SKM-1 (cell line): ENCODE data around the gene MIOS.

Experiments used
- DNase-seq: peaks from one replicate; lab custom pipeline; 2025; ENCODE audit not compliant: unreplicated experiment; lab: John Stamatoyannopoulos, UW

Gene MIOS

DNA sequence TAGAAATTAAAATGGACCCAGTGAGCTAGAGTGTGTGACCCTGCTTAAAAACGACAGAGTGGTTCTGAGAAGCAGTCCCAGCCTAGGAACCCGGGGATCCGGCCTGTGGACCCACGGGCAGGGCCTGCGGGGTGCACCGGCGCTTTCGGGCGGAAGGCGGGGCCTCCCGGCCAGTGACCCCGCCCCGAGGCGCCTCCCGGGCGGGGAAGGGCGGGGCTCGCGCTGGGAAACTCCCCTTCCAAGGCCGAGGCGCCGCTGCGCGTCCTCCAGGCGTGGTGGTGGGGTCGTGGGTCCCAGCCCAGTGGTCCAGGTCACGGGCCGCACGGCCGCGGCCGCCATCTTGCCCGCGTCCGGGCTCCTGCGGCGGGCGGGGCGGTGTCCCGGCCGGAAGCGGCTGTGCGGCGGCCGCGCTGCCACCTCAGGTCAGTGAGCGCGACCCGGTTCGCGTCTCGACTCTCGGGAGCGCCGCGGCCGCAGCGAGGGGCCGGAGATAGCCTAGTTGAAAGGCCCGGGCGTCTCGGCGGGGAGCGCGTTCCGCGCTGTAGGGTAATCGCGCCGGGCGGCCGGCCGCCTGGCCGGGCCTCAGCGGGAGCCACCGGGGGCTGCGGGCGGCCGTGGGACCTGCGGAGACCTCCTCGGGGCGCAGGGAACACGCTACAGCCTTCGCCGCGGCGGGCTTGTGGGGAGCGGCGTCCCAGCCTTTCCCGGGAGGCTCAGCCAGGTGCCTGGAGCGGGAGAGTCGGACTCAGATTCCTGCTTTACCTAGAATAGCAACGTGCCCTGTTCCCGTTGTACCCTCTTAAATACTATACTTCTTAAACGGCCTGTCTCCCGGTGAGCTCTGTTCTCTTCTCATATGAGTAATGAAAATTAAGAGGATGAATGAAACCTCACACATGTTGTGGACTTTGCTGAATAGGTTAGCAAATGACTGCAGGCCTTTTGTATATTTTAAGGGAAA, at the start of gene MIOS:
Gene MIOS (plus strand): TSS at position 234 of the 961 bp plus-strand sequence. CDS start 5,592 bp downstream, outside the sequence.
- DNase-seq, result peak; percentile 50

DNA sequence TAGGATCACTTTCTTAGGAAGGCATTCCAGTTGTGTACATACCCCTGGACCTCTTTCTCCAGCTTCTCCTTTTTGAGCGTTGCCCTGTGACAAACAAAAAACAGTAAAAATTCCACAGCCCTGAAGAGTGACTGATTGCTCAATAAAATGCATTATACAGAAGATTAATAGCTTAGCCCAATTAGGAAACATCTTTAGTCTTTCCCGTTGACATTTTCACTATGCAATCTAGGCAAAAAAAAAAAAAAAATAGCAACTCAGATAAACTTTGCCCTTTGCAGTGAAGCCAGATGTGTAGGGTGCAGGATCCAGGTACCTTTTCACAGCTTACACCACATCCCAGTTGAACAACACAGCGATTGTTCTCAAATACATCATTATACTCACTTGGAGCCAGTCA, 48.9 kb upstream of the MIOS start:
- DNase-seq, result no peak

DNA sequence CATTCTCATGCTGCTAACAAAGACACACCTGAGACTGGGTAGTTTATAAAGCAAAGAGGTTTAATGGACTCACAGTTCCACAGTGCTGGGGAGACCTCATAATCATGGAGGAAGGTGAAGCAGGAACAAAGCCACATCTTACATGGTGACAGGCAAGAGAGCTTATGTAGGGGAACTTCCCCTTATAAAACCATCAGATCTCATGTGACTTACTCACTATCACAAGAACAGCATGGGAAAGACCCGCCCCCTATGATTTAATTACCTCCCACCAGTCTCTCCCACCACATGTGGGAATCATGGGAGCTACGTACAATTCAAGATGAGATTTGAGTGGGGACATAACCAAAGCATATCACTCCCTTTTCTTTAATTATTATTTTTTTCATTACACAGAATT, 47.6 kb upstream of the MIOS start:
- DNase-seq, result no peak

DNA sequence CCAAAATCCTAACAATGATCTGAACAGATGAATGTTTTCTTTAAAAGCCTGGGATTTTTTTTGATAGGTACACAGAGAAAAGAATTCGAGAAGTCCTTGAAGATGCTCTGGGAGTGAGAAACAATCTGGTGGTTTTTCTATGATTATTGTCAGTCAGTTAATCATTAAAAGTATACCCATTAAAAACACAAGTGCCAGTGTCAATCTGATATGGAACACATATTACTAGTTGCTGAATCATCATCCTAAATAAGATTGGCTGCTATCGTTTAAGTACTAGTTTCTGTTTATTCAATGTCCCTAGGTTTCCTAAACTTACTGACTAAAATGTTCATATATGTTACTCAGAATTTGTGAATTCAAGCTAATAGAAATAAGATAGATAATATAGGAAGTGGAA, 47.2 kb upstream of the MIOS start:
- DNase-seq, result no peak

DNA sequence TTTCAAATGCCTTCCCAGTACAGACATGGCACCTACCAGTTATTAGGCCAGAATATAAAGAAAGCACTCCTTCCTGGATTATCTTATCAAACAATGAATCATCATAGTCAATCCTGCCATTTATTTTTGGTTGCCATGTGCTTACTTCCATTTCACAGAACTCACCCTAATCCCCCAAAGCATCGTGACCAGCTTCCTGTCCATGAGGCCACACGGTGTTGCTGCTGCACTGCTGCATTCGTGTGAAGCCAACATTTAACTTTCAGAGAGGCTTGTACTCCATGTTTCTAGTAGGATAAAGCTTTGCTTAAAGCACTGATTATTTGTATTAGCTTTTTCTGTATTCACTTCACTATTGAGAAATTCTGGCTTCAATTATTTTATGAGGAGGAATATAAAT, 45.4 kb upstream of the MIOS start:
- DNase-seq, result no peak

DNA sequence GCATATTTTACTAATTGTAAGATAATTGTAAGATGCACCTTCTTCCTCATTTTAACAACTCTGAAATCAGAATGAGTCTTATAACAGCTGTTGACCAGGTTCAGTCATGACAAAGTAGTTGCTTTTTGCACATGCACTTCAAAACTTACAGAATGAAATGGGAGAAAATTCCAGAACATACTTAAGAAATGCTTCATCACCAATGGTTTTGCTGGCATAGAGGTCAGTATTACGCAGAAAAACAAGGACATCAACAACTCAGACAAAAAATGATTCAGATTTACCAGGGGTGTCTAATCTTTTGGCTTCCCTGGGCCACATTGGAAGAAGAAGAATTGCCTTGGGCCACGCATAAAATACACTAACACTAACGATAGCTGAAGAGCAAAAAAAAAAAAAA, 44.3 kb upstream of the MIOS start:
- no peak for DNase-seq

DNA sequence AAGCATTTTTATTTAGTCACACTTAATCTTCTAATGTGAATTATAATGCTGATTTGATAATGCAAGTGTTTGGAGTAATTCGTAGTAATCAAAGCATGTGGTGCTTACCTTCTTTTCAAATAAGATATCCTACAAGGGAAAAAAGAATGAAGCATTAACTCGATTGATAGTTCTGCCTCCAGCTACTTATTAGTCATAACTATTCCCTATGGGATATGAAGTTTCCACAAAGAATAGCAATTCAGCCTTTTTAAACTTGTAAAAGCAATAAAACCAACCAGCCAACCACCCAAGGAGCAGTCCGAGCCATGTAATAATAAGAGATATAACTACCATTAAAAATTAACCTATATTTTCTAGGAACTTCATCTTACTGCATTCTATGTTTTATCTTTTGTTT, 42.6 kb upstream of the MIOS start:
- no peak for DNase-seq

DNA sequence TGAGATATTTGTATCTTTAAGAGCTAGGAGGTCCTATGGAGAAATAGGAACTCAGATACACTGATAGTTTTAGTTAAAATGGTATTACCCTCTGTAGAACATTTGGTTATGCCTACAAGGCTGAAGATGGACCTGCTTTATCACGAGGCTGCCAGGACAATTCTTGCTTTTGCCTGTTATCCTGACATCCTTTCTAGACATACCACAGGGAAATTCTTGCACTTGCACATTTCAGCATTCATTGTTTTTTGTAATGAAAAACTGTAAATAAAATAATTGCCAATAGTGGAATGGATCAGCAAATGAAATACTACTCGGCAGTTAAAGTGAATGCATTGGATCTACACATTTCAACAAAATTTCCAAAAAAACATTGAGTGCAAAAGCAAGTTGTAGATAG, 40.7 kb upstream of the MIOS start:
- DNase-seq, result no peak

DNA sequence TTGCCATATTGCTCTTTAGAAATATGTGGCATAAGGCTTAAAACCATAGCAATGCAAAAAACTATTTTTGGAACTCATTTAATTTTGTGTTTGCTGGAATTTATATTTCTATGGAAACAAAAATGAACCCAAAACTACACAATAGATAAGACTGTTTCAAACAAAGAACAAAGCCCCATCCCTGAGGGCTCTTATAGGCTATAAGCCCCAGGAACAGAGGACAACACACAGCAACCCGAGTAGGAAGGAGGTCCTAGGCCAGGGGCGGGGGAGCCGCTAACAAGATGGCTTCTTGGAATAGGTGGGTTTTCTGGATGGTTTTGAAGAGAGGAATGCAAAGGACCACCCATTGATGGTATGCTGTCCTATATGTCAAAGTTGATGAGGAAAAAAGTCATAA, 39.6 kb upstream of the MIOS start:
- no peak for DNase-seq

DNA sequence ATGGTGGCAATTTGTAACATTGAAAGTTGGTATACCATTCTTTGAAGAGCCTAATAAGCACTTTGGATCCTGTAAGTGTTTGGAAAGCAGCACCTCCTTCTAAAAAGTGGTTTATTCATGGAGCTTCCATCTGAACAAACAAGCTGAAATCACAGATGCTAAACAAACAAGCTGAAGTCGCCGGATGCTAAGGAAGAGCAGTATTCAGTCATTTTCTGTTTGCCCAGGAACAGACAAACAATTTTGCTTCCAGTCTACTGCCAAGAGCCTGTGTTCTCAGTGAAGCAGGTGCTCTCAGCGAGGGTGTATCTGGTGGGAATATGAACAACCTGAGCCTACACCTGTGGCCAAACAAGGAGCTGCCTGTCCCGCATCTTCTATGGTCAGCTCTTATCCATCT, 37.4 kb upstream of the MIOS start:
- no peak for DNase-seq

DNA sequence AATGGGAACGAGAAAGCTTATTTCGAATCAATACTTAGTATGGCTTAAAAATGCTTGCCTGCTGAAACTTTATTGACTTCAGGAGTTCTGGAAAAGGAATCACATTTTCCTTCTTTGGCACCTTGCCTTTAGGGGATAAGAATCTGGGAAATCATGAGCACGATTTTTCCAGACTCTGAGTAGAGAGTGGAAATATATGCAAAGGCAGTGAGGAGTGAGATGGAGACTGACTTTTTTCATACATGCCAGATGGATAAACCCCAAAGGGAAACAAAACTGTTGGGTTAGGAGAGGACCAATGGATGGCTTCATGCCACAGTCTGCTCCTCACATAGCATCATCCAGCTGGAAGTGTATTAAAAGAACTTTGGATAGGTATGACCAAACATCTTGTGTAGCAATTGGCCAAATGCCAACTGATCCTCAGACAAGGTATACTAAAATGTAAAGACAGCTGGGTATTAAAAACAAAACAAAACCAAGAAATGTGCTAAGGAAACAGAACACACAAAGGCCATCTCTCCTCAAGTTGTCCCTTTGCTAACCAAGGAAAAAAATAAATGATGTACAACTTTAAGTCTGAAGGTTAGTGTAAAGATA, 32.8 kb upstream of the MIOS start:
- no peak for DNase-seq

DNA sequence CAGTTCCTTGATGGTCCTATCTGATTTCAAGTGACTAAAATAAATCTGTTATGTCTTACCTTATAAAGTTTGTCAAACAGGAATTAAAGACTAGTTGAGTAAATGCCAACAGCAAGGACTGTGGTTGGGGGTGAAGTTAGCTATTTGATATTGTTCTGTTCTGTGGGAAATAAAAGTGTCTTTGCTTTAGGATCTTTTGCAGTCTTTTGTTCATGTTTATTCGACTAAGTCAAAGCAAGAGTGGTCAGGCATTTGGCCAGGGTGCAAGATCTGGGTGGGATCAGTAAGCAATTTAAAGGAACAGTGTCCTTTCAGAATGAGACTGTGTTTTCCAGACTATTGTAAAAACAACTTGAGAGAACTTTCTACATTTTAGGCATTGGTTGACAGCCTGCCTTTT, 31.0 kb upstream of the MIOS start, which contains the start of gene COL28A1:
Gene COL28A1 (minus strand): TSS at position 183 of the 400 bp plus-strand sequence. CDS start 2,998 bp downstream, outside the sequence.
- no peak for DNase-seq

DNA sequence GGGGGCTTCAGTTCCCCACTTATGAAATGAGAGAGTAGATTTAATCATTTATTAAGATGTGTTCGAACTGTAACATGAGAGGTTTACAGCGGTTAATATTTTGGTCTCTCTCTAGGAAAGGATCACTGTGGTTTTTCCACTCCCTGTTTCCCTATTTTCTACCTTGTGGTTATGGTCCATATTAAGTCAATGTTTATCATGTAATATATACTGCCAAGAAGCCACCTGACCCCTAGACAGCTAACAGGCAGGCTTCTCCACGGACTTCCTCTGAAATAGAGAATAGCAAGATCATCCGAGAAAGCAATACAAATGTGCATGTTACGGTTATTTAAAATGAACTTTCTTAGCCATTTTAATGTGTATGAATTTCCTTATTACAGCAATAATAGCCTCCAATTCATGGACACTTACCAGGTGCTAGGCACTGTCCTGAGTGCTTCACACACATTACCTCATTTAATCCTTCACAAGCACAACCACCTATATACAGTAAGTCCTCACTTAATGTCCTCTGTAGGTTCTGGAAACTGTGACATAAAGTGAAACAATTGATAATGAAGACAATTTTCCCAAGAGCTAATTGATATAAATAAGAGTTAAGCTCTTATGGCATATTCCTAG, 30.2 kb upstream of the MIOS start:
- DNase-seq, result no peak

DNA sequence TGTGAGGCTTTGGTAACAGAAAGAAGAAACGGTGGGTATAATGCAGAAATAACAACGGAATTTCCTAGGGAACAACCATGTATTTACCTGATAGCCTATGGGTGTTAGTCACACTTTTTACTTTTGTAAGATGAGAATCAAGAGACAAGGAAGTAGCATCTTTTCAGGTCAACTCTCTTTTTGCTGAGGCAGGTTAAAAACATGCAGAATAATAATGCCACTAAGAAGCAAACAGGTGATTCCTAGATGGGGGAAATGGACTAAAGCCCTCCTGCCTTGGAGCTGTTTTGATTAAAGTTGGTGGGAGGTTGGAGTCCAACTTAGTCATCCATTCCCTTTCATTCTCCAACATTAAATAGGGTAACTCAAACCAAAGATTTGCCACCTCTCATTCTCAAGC, 29.0 kb upstream of the MIOS start:
- no peak for DNase-seq

DNA sequence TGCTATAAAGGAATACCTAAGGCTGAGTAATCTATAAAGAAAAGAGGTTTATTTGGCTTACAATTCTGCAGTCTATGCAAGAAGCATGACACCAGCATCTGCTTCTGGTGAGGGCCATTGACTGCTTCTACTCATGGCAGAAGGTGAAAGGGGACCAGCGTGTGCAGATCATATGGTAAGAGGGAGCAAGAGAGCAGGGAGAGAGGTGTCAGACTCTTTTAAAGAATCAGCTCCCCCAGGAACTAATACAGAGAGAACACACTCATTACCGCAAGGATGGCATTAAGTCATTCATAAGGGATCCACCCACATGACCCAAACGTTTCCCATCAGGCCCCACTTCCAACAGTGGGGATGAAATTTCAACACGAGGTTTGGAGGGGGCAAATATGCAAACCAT, 27.5 kb upstream of the MIOS start:
- DNase-seq, result no peak

DNA sequence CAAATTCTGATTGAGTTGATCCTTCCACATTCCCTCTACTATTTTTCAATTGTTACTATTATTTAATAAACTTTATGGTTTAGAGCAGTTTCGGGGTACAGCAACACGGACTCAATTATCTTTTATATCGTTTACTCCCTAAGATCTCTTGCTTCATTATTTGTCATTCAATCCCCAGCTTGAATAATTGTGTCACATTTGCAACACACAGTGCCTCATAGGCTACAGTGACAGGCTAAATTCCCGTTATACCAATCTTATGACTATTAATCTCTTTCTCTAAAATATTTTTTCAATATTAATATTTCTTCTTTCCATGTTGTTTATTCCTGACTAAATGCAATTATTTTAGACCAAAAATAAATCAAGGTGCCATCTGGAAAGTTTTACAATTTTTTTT, 27.0 kb upstream of the MIOS start:
- no peak for DNase-seq

DNA sequence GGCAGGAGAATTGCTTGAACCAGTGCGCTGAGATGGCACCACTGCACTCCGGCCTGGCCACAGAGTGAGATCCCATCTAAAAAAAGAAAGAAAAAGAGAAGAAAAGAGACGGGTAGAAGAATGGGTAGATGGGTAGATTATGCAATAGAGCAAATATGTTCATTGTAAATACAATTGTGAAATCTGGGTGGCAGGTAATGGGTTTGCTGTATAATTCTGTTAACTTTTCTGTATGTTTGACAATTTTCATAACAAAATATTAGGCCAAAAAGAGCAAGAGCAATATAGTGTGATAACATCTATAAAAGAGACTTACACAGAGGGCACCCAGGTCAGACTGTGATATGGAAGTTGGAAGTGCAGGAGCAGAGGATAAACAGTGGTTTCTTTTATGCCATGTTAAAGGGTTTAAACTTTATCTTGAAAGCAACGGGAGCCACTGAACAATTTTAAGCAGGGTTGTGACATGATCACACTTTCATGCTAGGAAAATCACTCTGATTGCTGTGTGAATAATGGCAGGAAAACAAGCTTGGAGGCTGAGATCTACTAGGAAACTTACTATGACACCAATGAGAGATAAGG, 24.3 kb upstream of the MIOS start:
- no peak for DNase-seq

DNA sequence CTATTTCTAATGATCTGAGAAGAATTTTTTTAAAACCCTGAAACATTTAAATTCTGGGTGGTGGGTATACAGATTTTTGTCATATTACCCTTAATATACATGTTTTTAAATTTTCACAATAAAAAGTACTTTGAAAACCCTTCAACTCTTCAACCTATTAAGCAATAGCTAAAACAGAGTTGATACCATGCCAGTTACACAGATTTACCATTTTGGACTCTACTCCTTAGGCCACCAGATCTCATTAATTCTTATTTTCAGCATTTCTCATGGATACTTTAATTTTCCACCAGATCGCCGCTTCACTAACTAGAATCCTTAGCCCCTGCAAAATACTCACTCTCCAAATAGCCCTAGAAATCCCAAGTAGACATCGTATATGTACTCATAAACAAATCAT, 18.3 kb upstream of the MIOS start:
- DNase-seq, result no peak

DNA sequence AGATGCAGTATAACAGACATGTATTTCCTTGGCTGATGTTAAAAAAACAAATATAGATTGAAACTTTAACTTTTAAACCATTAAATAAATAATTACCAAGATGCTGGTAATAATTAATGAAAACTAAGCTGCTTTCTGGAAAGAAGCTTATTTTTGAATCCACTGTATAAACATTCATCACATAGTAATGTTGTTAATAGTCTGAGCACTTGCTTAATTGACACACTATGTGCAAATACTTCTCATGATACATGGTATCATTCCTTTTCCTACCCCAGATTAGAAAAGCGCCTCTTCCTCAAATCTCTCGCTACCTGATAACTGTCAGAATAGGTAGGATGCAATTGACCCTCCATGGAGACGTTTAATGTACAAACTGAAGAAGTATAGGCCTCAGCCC, 16.0 kb upstream of the MIOS start:
- no peak for DNase-seq

DNA sequence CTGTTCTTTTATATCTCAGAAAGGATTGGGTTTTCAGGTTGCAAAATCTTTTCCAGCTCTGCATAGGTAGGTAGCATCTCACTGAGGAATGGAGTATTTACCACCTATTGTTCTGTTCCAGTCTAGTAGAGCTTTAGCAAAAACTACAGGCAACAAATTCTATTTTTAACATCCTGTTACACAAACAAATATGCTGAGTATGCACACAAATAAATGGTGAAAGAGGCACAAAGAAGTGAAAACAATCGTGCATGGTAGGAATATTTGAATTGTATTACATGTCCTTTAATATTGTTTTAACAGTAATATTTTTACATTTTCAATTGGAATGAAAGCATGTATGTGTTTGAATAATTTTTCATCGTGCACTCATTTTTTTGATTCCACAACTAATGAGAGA, 14.5 kb upstream of the MIOS start:
- DNase-seq, result no peak

DNA sequence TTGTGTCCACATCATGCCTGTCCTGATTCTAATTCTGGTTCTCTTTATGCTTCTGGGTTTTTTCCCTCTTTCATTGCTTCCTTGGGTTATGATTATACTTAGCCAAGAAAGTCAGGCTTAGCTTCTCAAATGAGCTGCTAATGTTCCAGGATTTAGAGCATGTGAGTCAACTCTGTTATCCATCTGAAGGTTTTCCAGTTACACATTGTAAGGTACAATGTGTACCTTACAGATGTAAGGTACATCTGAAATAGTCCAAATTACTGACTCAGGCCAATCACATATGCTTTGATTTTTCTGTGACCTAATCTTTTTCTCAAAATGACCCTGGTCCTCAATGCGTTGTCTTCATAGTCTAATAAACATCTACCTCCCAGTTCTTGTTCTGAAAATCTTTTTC, 13.3 kb upstream of the MIOS start:
- no peak for DNase-seq

DNA sequence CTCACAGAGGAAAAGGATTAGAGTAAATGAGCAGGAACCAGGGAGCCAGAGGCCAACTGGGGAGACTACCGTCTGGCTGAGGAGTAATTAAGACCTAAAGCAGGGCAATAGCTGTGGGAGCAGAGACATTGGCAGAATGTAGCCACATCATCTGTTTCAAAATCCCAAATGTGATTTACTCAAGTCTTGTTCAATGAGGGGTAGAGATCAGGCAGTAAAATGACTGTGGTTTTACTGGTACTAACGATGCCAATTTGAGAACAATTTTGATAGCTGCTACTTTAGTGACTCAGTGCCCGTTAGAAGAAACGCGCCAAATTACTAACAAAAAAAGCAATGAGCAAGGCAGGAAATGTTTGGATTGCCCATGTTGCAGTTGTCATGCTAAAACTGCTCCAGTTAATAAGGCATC, 12.7 kb upstream of the MIOS start:
- DNase-seq, result no peak
